GM18909 (cell line): ENCODE measurements around the gene CDKL4.
"Not testable (repeated sequence)": the region's sequence is repeated elsewhere in the genome, so short reads cannot be mapped to it uniquely, and the experiment has no call there.

Experiments used
- ATAC-seq: cut with Tn5 transposase; IDR thresholded peaks from one replicate; pipeline ENCODE4 v1.9.1; 2021; ENCODE audit warnings: mild to moderate bottlenecking; ENCODE audit not compliant: unreplicated experiment, poor library complexity

CDKL4 gene

DNA sequence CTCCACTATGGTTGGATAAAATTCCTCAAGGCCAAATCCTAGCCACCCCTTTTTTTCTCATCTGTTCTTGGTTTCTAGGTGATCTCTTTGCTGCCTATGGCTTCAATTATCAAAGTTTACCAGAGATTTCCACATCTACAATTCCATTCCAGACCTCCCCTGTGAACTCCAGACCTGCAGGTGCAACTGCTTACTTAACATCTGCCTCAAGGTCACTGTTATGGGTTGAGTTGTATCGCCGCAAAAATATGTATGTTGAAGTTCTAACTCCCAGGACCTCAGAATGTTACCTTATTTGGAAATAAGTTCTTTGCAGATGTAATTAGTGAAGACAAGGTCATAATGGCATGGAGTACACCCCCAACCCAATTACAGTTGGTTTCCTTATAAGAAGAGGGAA, 62.5 kb downstream of the CDKL4 start:
- no peak for ATAC-seq

DNA sequence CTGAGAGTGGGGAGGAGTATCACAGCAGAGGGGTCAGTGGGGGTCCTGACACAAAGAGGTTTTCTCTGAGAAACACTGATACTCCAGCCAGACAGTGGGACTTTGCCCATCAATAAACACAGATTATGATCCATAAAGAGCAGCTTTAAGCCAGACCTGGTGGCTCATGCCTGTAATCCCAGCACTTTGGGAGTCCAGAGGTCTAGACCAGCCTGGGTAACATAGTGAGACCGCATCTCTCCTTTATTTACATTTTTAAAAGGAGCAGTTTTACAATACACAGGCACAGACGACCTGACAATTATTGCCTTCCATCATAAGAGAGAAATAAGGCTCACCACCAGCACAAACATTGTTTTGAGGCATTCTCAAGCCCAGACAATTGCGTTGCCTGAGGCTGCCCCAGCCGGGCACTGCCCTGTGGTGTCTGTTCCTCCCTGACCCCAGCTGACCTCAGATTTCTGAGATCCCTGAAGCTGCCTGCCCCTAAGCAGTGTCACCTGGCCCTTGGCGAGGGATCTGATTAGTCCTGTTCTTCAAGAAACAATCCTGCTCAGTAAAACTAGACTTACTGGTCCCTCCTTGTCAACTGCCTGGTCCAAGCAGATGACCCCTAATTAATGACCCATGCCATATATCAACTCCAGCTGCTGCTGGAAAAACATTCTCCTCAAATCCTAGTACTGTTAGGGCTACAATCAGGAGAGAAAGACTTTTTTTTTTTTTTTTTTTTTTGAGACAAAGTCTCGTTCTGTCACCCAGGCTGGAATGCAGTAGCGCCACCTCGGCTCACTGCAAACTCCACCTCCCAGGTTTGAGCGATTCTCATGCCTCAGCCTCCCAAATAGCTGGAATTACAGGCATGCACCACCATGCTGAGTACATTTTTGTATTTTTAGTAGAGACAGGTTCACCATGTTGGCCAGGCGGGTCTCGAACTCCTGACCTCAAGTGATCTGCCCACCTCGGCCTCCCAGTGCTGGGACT, 63.5 kb downstream of the CDKL4 start:
- ATAC-seq: no peak

DNA sequence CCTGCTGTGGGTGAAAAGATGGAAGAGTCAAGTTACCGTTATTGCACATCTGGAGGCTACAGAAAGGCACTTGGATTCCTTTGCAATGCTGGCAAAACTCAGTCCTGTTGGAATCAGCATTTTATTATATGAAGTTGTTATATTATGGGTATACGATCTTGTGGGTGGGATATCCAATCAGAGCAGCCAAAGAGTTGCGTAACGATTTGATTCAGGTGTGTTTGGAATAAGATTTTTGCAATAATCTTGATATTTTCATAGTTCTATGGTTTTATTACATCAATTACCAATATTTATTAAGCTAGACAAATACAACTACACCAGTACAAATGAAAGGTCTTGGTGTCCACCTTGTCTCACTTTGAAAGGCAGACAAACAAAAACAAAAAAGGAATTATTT, 65.0 kb downstream of the CDKL4 start:
- no peak for ATAC-seq

DNA sequence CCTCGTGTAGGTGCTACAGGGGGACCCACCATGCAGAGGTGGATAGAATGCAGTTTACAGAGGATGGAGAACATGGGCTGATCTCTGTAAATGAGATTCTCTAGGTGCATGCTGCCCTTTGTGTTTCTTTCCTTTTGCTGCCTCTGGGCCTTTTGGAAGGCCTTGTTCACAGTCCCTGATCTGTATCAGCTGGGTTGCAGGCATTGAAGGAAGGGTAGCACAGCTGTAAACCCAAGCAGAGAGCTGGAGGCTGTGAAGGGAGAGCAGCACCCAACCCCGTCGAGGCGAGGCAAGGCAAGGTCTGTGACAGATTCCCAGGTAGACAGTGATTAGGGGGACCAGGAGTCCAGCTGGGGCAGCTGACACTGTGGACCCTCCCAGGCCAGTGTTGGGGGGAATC, 66.8 kb downstream of the CDKL4 start:
- no peak for ATAC-seq

DNA sequence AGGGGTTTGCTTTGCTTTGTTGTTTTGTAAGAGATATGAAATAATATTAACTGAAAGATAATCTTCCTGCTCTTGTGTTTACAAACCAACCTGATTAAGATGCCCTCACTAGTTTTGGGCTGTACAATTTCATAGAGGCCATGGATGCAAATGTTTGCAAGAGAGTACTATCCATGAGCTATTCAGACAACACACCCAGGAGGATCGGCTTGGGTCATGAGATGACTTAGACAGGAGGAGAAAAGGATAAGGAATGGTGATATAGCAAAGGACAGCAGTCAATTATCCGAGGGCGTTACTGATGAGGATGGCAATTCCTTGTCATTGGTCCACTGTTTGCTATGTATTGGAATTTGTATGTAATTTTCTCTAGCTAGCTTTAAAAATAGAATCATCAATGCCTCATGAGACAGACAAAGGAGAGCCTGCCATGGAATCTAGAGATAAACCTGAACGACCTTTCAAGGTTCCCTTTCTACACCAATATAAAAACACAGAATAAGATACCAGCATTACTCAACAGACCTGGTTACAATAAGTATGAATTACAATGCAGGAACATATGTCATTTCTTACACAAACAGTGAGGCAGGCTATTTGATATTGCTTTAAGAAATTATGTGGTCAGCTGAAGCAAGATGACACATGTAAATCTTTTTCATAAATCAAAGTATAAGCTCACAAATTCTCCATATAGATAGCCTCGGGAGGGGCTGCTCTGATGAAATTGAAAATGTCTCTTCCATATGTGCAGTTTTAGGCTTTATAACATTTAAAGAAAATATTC, 68.6 kb downstream of the CDKL4 start:
- ATAC-seq: no peak

DNA sequence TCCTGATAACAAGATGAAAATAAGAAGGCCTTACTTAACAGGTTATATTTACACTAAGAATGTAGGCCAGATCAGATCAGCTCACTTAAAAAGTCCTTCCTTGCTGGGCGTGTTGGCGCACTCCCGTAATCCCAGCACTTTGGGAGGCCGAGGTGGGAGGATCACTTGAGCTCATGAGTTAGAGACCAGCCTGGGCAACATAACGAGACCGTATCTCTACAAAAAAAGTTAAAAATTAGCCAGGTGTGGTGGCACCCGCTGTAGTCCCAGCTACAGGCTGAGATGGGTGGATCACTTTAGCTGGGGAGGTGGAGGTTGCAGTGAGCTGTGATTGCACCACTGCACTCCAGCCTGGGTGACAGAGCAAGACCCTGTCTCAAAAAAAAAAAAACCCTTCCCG, 69.7 kb downstream of the CDKL4 start:
- ATAC-seq: no peak

DNA sequence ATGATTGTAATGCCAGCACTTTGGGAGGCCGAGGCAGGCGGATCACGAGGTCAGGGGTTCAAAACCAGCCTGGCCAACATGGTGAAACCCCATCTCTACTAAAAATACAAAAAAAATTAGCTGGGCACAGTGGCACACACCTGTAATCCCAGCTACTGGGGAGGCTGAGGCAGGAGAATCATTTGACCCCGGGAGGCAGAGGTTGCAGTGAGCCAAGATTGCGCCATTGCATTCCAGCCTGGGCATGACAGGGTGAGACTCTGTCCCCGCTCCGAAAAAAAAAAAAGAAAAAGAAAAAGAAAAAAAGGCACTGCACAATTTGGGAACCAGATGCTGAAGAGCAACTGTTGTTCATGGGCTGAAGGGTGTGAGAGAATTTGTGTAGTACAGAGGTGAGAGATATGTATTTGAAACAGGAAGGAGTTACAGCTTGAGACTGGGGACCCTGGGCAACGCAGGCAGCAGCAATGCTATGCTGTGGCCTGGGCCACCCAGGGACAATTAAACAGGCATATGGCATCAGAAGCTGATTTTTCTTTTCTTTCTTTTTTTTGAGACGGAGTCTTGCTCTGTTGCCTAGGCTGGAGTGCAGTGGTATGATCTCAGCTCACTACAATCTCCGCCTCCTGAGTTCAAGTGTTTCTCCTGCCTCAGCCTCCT, 71.6 kb downstream of the CDKL4 start:
- ATAC-seq: not testable (repeated sequence)

DNA sequence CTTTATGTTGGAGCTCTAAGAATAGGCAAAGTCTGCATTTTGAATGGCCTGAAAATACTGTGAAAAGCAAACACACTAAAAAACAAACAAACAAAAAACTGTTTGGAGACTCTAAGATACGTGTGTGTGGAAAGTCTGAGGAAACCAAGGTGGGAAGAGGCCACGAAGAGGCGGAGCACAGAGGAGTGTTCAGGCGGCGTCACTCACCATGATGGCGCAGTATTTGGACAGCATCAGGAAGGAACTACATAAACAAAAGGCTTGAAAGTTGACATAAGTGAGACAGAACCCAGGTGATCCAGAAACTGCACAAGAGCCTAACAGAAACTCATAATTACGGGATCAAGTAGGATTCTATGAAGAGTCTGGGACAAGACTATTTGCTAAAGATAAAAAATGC, 72.1 kb downstream of the CDKL4 start:
- ATAC-seq: no peak

DNA sequence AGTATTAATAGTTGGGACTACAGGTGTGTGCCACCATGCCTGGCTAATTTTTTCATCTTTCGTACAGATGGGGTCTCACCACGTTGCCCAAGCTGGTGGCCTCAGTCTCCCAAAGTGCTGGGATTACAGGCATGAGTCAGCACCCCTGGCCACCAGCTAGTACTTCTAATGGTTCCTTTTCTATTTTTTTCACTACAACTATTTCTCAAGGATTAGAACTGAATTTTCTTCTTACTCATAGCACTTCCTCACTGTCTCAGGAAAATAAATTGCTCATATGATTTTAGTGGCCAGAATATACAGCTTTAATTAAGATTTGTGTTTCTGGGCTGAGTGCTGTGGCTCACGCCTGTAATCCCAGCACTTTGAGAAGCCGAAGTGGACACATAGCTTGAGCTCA, 79.7 kb downstream of the CDKL4 start:
- ATAC-seq: no peak

DNA sequence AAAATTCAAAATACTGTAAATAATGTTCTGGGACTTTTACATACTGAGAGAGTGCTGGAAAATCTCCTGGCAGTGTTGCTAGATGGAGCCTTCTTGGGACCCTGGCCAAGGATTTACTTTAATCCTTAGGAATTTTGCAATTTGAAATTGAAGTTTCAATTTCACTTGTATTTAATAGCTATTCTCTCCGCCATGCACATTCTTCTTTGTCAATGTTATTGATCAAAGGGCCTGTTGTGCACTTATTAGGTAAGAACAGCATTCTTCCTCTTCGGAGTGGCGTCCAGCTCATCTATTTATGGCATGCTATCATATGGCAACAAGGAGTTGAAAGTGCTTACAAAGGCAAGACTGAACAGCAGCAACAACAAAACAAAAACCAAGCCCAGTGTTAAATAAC, 82.8 kb downstream of the CDKL4 start:
- no peak for ATAC-seq

DNA sequence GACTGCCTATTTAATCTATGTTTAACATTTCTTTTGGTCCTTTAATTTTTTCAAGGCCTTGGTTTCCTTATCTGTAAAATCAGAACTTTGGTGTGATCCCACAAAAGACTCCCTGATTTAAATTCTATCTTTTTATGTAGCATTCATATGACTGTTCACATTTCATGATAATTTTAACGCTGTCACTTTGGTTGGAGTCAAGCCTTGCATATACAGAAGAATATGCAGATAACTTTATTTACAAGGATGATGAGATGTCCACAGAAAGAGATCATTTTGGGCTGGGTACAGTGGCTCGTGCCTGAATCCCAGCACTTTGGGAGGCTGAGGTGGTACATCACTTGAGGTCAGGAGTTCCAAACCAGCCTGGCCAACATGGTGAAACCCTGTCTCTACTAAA, 84.5 kb downstream of the CDKL4 start:
- ATAC-seq: no peak

DNA sequence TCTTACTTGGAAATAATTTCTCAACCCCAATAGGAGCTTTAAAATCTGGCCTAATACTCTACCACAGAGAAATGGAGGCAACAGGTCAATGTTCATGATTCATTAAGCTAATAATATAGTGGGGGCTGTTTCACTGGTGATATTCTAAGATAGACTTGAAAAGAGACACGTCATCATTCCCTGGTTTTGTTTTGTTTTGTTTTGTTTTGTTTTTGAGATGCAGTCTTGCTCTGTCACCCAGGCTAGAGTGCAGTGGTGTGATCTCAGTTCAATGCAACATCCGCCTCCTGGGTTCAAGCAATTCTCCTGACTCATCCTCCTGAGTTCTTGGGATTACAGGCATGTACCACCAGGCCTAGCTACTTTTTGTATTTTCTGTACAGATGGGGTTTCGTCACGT, 85.4 kb downstream of the CDKL4 start:
- ATAC-seq: no peak

DNA sequence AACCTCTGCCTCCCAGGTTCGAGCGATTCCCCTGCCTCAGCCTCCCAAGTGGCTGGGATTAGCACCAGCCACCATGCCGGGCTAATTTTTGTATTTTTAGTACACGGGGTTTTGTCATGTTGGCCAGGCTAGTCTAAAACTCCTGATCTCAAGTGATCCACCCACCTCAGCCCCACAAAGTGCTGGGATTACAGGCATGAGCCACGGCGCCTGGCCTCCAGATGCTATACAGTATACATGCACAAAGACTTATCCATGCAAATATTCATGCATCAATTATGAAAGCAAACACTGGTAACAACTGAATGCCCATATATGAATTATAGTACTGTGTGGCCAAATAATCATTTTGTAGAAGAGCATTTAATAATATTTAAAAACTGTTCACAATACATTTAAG, 86.9 kb downstream of the CDKL4 start:
- no peak for ATAC-seq

DNA sequence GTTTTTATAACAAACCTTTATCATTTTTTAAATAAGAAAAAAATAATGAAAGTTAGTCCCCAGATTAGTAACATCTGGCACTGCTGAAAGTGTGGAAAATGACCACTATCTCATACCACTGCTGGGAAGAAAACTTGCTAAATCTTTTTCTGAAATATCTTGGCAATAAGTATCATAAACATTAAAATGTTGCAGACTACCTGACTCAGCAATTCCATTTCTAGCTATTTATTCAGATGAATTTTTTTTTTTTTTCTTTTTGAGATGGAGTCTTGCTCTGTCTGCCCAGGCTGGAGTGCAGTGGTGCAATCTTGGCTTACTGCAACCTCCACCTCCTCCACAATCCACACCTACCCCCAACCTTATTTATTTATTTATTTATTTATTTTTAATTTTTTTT, 87.7 kb downstream of the CDKL4 start:
- ATAC-seq: no peak

DNA sequence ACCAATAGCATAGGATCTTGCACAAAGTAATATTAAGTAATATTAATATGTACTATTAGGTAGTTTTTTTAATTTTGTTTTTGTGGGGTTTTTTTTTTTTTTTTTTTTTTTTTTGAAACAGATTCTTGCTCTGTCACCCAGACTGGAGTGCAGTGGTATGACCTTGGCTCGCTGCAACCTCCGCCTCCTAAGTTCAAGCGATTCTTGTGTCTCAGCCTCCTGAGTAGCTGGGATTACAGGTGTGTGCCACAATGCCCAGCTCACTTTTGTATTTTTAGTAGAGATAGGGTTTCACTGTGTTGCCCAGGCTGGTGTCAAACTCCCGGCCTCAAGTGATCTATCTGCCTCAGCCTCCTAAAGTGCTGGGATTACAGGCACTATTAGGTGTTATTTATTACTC, 88.2 kb downstream of the CDKL4 start:
- not testable (repeated sequence) for ATAC-seq

DNA sequence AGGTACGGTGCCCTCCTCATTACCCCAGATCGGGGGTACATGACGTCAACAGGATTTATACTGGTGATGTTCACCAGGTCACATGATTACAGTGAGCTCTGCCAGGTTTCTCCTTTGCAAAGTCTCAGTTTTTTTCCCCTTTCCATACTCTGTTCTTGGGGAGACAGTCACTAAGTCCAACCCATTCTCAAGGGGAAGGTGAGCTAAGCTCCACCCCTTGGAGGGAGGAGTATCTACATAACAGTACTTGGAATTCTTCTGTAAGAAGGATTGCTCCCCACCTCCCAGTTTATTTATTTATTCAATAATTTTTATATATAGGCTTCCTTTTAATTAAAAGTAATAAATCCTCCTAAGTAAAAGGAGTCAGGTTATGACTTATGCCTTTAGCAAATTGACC, 88.8 kb downstream of the CDKL4 start:
- ATAC-seq: no peak

DNA sequence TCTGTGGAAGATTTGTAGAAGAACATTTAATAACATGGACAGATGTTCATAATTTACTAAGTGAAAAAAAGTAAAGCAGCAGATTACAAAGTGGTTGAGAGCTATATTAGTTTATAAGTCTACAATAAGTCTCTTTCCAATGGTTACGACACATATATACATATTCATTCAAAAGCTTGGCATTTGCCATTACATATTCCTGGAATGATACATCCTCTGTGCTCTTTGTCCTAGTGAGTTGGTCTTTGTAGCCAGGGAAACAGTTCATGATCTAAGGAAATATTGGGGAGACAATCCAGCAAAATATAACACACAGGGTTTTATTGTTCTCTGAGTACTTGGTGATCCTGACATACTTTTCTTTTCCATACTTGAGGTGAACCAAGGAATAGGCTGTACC, 90.5 kb downstream of the CDKL4 start:
- ATAC-seq: no peak

DNA sequence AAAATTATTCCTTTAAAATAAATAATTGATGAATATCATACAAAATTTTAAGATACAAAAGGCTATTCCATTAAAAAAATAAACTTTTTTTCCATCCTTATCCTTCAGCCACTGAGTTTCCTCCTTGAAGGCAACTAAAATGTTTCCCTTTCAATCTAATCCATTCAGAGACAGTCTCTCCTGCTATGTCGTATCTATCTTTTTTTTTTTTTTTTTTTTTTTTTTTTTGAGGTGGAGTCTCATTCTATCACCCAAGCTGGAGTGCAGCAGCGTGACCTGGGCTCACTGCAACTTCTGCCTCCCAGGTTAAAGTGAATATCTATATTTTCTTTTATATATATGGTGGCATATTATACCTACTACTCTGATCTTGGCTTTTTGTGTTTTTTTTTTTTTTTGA, 91.3 kb downstream of the CDKL4 start:
- no peak for ATAC-seq

DNA sequence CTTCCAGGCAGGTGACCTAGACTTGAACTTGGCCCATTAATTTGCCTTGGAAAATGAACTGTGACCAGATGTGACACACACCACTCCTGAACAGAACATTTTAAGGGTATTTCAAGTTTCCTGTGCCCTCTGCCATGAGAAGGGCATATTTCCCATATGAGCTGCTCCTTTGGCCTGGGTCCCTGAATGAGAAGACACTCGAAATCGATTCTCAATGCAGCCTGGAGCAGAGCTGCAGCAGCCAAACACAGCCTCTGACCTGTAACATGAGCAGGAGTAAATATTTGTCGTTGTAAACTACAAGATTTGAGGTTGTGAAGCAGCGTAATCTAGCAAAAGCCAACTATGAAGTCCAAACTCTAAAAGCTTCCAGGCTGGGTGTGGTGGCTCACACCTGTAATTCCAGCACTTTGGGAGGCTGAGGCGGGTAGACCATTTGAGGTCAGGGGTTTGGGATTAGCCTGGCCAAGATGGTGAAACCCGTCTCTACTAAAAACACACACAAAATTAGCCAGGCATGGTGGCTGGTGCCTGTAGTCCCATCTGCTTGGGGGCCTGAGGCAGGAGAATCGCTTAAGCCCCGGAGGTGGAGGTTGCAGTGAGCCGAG, 92.8 kb downstream of the CDKL4 start:
- ATAC-seq: no peak

DNA sequence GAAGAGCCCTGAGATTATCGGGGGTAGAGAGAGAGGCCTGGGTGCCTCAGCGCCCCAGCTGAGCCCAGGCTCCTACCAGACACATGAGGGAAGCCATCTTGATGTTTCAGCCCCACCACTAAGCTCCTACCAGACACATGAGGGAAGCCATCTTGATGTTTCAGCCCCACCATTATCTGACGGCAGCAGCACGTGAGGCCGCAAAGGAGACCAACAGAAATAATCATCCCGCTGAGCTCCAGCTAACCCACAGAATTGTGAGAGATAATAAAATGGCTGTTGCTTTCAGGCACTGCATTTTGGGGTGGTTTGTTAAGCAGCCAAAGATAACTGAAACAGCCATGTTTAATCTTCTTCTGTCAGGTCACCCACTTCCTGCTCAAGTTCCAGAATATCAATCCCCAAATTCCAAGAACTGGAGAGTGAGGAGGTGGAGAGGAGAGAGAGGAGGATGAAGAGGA, 93.6 kb downstream of the CDKL4 start:
- no peak for ATAC-seq
